ENCODE measurements around the gene DNAJC1. TPM values are rescaled to one million over a fixed set of nuclear protein-coding genes. Genes with fewer than 3 reads are reported as not detected.
"Not testable (repeated sequence)": the region's sequence is repeated elsewhere in the genome, so short reads cannot be mapped to it uniquely, and the experiment has no call there.

The DNAJC1 gene
- total and polyA plus RNA-seq, 2 of the 8 experiments (the other 6 are each of a cell fraction or from before 2014, with no cell fraction given), result 6.8 to 14.8 TPM

GRCh38 chr10:21818416-21818815 is 185.1 kb downstream of the DNAJC1 start:
- WGBS, 2 experiments (ENCODE audit: extremely low coverage in 1 of 2, insufficient coverage in 1 of 2, insufficient read length in 1 of 2, insufficient replicate concordance in 2 of 2, low coverage in 1 of 2, low lambda C conversion rate in 2 of 2, missing lambda C conversion rate in 1 of 2), result 74% methylated on average over 7 of the region's 7 CpGs; no CpG with 5 or more reads in 1 of the 2 experiments
- H3K4me2 ChIP-seq (ENCODE audit: insufficient read depth in 1 of 2, low read depth in 2 of 2, low read length in 2 of 2); FAIRE-seq; H3K23ac ChIP-seq (ENCODE audit: insufficient read length); H3K18ac ChIP-seq (ENCODE audit: extremely low read depth, low read length); H2AK5ac ChIP-seq (ENCODE audit: low read depth, low read length); H3K79me1 ChIP-seq (ENCODE audit: low read depth, low read length); H4K91ac ChIP-seq (replicated peaks; ENCODE audit: insufficient read length, low read length); H2BK20ac ChIP-seq (ENCODE audit: low read length); H3K56ac ChIP-seq (replicated peaks; ENCODE audit: insufficient read length, low read depth, low read length); DNase-seq (ENCODE audit: low read depth in 1 of 2, low spot score in 2 of 2); H2BK120ac ChIP-seq (replicated peaks; ENCODE audit: low read depth, low read length); H2BK12ac ChIP-seq (ENCODE audit: low read depth, low read length); H2AFZ ChIP-seq (ENCODE audit: low read length); H2BK5ac ChIP-seq (ENCODE audit: low read depth, low read length); H4K8ac ChIP-seq (ENCODE audit: extremely low read depth, insufficient read depth, low read length); H3K4me1 ChIP-seq (replicated peaks in 1 of 4; ENCODE audit: control insufficient read depth in 3 of 4, insufficient read depth in 4 of 4, low read length in 3 of 4); H3K9me3 ChIP-seq (ENCODE audit: insufficient read depth in 2 of 2, low read depth in 1 of 2, low read length in 1 of 2); H3K9ac ChIP-seq (replicated peaks in 1 of 4; ENCODE audit: extremely low read depth in 1 of 4, low read depth in 3 of 4, low read length in 3 of 4); H3K36me3 ChIP-seq (ENCODE audit: control insufficient read depth in 2 of 4, insufficient read depth in 4 of 4, low read length in 3 of 4); H2BK15ac ChIP-seq (ENCODE audit: low read length); POLR2A ChIA-PET (ENCODE audit: partially characterized antibody); H3K4ac ChIP-seq (replicated peaks; ENCODE audit: insufficient read length, low read depth, low read length); H3K4me3 ChIP-seq (ENCODE audit: extremely low read depth in 1 of 4, insufficient read depth in 2 of 4, low read depth in 3 of 4, low read length in 4 of 4); H3K79me2 ChIP-seq (ENCODE audit: control insufficient read depth in 1 of 2, insufficient read depth in 2 of 2, low read length in 2 of 2); H4K20me1 ChIP-seq (replicated peaks in 1 of 2; ENCODE audit: control insufficient read depth in 1 of 2, insufficient read depth in 2 of 2, low read length in 2 of 2); H3K23me2 ChIP-seq (ENCODE audit: low read depth, low read length); H3K14ac ChIP-seq (ENCODE audit: insufficient read length); CTCF ChIA-PET (ENCODE audit: partially characterized antibody); H3K27me3 ChIP-seq (replicated peaks in 1 of 4; ENCODE audit: control insufficient read depth in 3 of 4, extremely low read depth in 1 of 4, insufficient read depth in 3 of 4, low read length in 3 of 4); H4K5ac ChIP-seq (ENCODE audit: insufficient read length, low read depth, low read length); H3K27ac ChIP-seq (ENCODE audit: low read depth, low read length): not testable (repeated sequence)
